ENCODE data around the gene GSTM4.

GSTM4 gene

GRCh38 chr1:109655615-109656519, at the start of gene GSTM4:
TSS of gene GSTM4 (plus strand) at chr1:109656099. CDS start at chr1:109656390, 291 bp downstream.
- DNase-seq (ENCODE audit: low read depth) = peak; percentile 56

- no peak for DNase-seq (ENCODE audit: low read depth)
These were observed 46.0 kb upstream of the GSTM4 start for GRCh38 chr1:109609881-109610280.

- DNase-seq (ENCODE audit: low read depth) = no peak
These were observed 45.1 kb upstream of the GSTM4 start for GRCh38 chr1:109610609-109611307.

GRCh38 chr1:109611308-109611990, 44.5 kb upstream of the GSTM4 start:
- no peak for DNase-seq (ENCODE audit: low read depth)

GRCh38 chr1:109613361-109614147, 42.3 kb upstream of the GSTM4 start:
- DNase-seq (ENCODE audit: low read depth) = no peak

- no peak for DNase-seq (ENCODE audit: low read depth)
These were observed 40.0 kb upstream of the GSTM4 start for GRCh38 chr1:109615879-109616278.

GRCh38 chr1:109616391-109616790, 39.5 kb upstream of the GSTM4 start:
- DNase-seq (ENCODE audit: low read depth) = no peak

- DNase-seq (ENCODE audit: low read depth) = no peak
These were observed 38.6 kb upstream of the GSTM4 start for GRCh38 chr1:109617291-109617801.

GRCh38 chr1:109618661-109619575, 37.0 kb upstream of the GSTM4 start:
- DNase-seq (ENCODE audit: low read depth) = no peak

GRCh38 chr1:109619576-109620400, 36.1 kb upstream of the GSTM4 start, which contains the start of the genes AMPD2 and GNAT2:
TSS of gene AMPD2 (plus strand) at chr1:109619837. CDS start at chr1:109621176, 1,339 bp downstream.
TSS of gene GNAT2 (minus strand) at chr1:109619616. CDS start at chr1:109612870, 6,746 bp downstream.
- peak; percentile 65 for DNase-seq (ENCODE audit: low read depth)

- no peak for DNase-seq (ENCODE audit: low read depth)
These were observed 35.5 kb upstream of the GSTM4 start for GRCh38 chr1:109620401-109620791.

GRCh38 chr1:109620841-109621286, 35.0 kb upstream of the GSTM4 start:
- peak; percentile 96 for DNase-seq (ENCODE audit: low read depth)

- DNase-seq (ENCODE audit: low read depth) = no peak
These were observed 34.3 kb upstream of the GSTM4 start for GRCh38 chr1:109621379-109622136.

- DNase-seq (ENCODE audit: low read depth) = no peak
These were observed 33.6 kb upstream of the GSTM4 start for GRCh38 chr1:109622137-109622892.

GRCh38 chr1:109622895-109623294, 33.0 kb upstream of the GSTM4 start:
- DNase-seq (ENCODE audit: low read depth) = no peak

GRCh38 chr1:109623601-109624161, 32.2 kb upstream of the GSTM4 start:
- no peak for DNase-seq (ENCODE audit: low read depth)
